Suprapubic skin (tissue), 4 donors: Measurements from ENCODE around the gene RAMACL. TPM values are rescaled to one million over a fixed set of nuclear protein-coding genes. Genes with fewer than 3 reads are reported as not detected.

Experiments
- DNase-seq, 2 donors: peaks; one replicate each; pipeline ENCODE4 v3.0.0-alpha.2; 2019; ENCODE audit warnings: low spot score in 2 of 2
- H3K27ac ChIP-seq: fragments of 200-600 bp; sonication (generic); one replicate; pipeline ENCODE4 v1.5.1; 2019
- H3K27me3 ChIP-seq: fragments of 200-600 bp; sonication (generic); one replicate; pipeline ENCODE4 v1.5.1; 2019
- H3K36me3 ChIP-seq: fragments of 200-600 bp; sonication (generic); one replicate; pipeline ENCODE4 v1.5.1; 2019
- H3K4me1 ChIP-seq: fragments of 200-600 bp; sonication (generic); one replicate; pipeline ENCODE4 v1.5.1; 2019
- H3K4me3 ChIP-seq: fragments of 200-600 bp; sonication (generic); one replicate; pipeline ENCODE4 v1.5.1; 2019; ENCODE audit warnings: mild to moderate bottlenecking
- H3K9me3 ChIP-seq: fragments of 200-600 bp; sonication (generic); one replicate; pipeline ENCODE4 v1.5.1; 2019
- EP300 ChIP-seq: sonication (generic); formaldehyde crosslinking; IDR thresholded peaks from one replicate; pipeline ENCODE4 v1.6.1; 2017; ENCODE audit warnings: antibody characterized with exemption
- POLR2A ChIP-seq, 2 donors: fragments of 450-650 bp; IDR thresholded peaks; one replicate each; pipeline ENCODE4 v1.6.1; 2017; ENCODE audit warnings: antibody characterized with exemption in 2 of 2, mild to moderate bottlenecking in 2 of 2, moderate library complexity in 2 of 2
- POLR2AphosphoS5 ChIP-seq, 3 donors: sonication (generic); formaldehyde crosslinking; IDR thresholded peaks; one replicate each; pipeline ENCODE4 v1.6.1; 2017; ENCODE audit warnings: antibody characterized with exemption in 3 of 3
- WGBS: methylation state at CpG from one replicate; pipeline ENCODE4 v1.1.5; 2018; 5-methylcytosine and 5-hydroxymethylcytosine counted together
- total RNA-seq, 4 donors: library from RNA; depleted of rRNA; stranded (reverse); fragments of >200 nt; gene quantifications; one replicate each; pipeline ENCODE4 v1.1.0, GENCODE V29; 2016
- TF ChIP-seq, protein P1 (sequence below), 2 donors: fragments of 200-600 bp in 1 of 2; fragments of 450-650 bp in 1 of 2; sonication (generic) in 1 of 2; IDR thresholded peaks; one replicate each; pipeline ENCODE4 v1.5.1; 2016 to 2019; ENCODE audit warnings: antibody characterized with exemption in 2 of 2, mild to moderate bottlenecking in 1 of 2, moderate library complexity in 1 of 2

The RAMACL gene
- total RNA-seq, 4 donors from 2014 or later: 1.0 to 3.6 (median 1.1) TPM

DNA sequence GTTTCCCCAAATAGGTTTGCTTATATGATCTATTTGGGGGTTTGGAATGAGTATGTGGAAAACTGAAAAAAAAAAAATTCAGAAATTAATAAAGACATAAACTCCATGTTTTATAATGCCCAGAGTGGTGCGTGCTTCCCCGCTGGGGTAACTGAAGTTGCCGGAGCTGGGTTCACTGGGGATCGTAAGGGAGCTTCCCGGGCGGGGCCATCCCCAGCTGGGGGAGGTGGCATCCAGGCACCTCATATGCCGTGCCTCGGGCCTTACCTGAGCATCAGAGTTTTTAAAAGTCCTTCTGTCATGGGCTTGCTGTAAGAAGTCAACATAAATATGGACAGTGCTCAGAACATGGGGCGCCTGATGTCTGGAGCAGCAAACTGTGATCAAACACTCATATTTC lies 17.9 kb upstream of the RAMACL start:
- DNase-seq: no peak
- H3K9me3 ChIP-seq: no peaks in the 10 kb centered on the region
- H3K4me3 ChIP-seq: no peak overlapping the region
- no peaks in the 10 kb centered on the region for H3K36me3 ChIP-seq
- H3K4me1 ChIP-seq: peaks cover 9% of the 10 kb centered on the region
- H3K27ac ChIP-seq: no peak overlapping the region
- H3K27me3 ChIP-seq: no peaks in the 10 kb centered on the region
- TF ChIP-seq POLR2AphosphoS5 (IDR thresholded peaks at IDR 0.05) (no peak), EP300 (no peak), POLR2A (IDR thresholded peaks at IDR 0.05) (no peak)
- TF ChIP-seq, protein P1, sequence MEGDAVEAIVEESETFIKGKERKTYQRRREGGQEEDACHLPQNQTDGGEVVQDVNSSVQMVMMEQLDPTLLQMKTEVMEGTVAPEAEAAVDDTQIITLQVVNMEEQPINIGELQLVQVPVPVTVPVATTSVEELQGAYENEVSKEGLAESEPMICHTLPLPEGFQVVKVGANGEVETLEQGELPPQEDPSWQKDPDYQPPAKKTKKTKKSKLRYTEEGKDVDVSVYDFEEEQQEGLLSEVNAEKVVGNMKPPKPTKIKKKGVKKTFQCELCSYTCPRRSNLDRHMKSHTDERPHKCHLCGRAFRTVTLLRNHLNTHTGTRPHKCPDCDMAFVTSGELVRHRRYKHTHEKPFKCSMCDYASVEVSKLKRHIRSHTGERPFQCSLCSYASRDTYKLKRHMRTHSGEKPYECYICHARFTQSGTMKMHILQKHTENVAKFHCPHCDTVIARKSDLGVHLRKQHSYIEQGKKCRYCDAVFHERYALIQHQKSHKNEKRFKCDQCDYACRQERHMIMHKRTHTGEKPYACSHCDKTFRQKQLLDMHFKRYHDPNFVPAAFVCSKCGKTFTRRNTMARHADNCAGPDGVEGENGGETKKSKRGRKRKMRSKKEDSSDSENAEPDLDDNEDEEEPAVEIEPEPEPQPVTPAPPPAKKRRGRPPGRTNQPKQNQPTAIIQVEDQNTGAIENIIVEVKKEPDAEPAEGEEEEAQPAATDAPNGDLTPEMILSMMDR (IDR thresholded peaks at IDR 0.05): no peak
- 94% methylated on average over 9 of the region's 9 CpGs for WGBS

DNA sequence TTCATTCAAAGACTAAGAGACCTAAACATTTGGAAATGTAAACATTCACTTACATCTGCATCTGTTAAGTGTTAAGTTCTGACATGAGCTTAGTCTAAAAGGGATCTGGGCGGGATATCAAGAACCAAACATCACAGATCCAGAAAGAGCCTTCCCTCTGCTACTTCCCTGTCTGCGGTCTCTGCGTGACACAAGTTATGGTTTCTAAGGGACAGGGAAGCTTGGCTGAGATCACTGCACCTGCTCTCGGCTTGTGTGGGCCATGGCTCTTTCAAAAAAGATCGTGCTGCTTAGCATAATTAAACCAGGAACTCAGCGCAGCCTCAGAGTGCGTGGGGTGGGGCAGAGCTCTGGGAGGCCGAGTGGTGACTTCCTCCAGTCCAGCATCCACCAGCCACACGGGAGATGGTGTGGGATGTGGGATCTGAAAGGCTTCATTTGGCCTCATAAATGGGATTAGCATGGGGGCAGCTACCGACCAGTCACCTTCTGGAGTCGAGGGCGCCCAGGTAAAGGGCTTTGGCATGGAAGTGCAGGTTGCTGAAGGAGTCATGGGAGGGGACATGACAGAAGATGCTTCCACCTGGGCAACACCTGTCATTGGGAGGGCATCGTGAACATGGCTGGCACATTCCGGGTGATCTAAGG lies 16.7 kb upstream of the RAMACL start:
- no peaks in the 10 kb centered on the region for H3K27me3 ChIP-seq
- H3K36me3 ChIP-seq: no peaks in the 10 kb centered on the region
- no peak overlapping the region for H3K27ac ChIP-seq
- H3K9me3 ChIP-seq: no peaks in the 10 kb centered on the region
- peaks cover 15% of the 10 kb centered on the region for H3K4me1 ChIP-seq
- DNase-seq: no peak
- 89% methylated on average over 14 of the region's 14 CpGs for WGBS
- TF ChIP-seq EP300 (no peak), POLR2A (IDR thresholded peaks at IDR 0.05) (no peak)
- H3K4me3 ChIP-seq: no peak overlapping the region

DNA sequence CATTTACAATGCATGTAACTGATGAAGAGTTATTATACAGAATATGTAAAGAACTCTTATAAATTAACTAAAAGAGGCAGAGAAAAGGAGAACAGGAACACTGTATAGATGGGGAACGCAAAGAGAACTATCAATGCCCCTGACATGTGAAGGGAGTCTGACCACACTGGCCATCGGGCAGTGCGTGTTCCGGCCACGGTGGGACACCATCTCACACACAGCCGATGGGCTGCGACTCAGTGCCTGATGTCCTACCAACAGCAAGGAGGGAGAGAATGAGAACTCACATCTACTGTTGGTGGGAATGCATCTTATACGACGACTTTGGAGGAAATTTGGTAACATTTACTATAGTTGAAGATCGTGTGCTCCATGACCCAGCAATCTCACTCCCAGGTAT lies 15.5 kb upstream of the RAMACL start:
- DNase-seq: no peak
- Histone ChIP-seq H3K36me3 (no peaks in the 10 kb centered on the region), H3K27ac (no peak overlapping the region), H3K27me3 (no peaks in the 10 kb centered on the region), H3K4me1 (peaks cover 24% of the 10 kb centered on the region), H3K4me3 (no peak overlapping the region), H3K9me3 (no peaks in the 10 kb centered on the region)
- WGBS: 98% methylated on average over 10 of the region's 10 CpGs
- TF ChIP-seq EP300 (no peak), POLR2A (IDR thresholded peaks at IDR 0.05) (no peak), POLR2AphosphoS5 (IDR thresholded peaks at IDR 0.05) (no peak)
- TF ChIP-seq, protein P1 (IDR thresholded peaks at IDR 0.05): no peak

DNA sequence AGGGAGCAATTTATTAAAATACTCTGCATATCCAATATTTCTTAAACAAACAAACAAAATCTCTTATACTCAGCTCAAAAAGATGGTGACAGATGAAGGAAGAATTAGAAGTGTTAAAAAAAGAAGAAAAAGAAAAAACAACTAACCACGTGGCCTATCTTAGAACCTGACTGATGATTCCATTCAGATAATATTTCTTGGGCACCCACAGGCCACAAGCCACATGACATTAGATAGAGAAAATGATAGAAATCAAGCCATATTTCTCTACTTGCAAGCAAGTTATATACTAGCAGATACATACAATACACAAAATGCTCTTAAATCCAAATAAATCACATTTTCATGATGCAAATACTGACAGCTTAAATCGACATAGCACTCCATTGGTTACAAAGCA lies 14.5 kb upstream of the RAMACL start:
- no peak overlapping the region for H3K27ac ChIP-seq

DNA sequence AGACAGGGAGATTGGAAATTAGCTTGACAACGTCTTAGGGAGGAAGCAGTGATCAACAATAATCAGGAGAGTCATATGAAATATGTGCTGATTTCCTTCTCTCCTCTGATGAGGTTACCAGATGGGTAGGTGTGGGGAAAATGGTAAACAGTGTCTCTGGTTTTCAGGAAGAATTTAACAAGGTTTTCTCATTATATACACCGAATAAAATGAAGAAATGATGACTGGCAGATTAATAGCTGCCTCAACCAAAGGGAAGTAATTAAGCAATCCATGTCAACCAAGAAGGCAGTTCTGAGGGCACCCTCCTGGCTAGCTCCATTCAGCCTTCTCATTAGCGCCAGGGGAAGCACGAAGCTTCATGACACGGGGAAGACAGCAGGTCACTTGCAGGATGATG lies 12.7 kb upstream of the RAMACL start:
- DNase-seq: no peak
- TF ChIP-seq EP300 (no peak), POLR2A (IDR thresholded peaks at IDR 0.05) (no peak), POLR2AphosphoS5 (IDR thresholded peaks at IDR 0.05) (no peak)
- TF ChIP-seq, protein P1 (IDR thresholded peaks at IDR 0.05): no peak
- Histone ChIP-seq H3K27ac (peak overlapping the region; percentile 71), H3K9me3 (no peaks in the 10 kb centered on the region), H3K36me3 (no peaks in the 10 kb centered on the region), H3K27me3 (no peaks in the 10 kb centered on the region), H3K4me3 (no peak overlapping the region), H3K4me1 (peaks cover 24% of the 10 kb centered on the region)
- WGBS: 76% methylated on average over 5 of the region's 5 CpGs

More for the DNA sequence above, 14.5 kb upstream of the RAMACL start:
- Histone ChIP-seq H3K27me3 (no peaks in the 10 kb centered on the region), H3K4me3 (no peak overlapping the region), H3K9me3 (no peaks in the 10 kb centered on the region), H3K4me1 (peaks cover 24% of the 10 kb centered on the region), H3K36me3 (no peaks in the 10 kb centered on the region)
- TF ChIP-seq POLR2A (IDR thresholded peaks at IDR 0.05) (no peak), EP300 (no peak), POLR2AphosphoS5 (IDR thresholded peaks at IDR 0.05) (no peak)
- TF ChIP-seq, protein P1 (IDR thresholded peaks at IDR 0.05): no peak
- DNase-seq: no peak
- WGBS: 73% methylated on average over 2 of the region's 2 CpGs
